ENCODE data around the gene CCL4.
"Not testable (repeated sequence)": the region's sequence is repeated elsewhere in the genome, so short reads cannot be mapped to it uniquely, and the experiment has no call there.

Gene CCL4

DNA sequence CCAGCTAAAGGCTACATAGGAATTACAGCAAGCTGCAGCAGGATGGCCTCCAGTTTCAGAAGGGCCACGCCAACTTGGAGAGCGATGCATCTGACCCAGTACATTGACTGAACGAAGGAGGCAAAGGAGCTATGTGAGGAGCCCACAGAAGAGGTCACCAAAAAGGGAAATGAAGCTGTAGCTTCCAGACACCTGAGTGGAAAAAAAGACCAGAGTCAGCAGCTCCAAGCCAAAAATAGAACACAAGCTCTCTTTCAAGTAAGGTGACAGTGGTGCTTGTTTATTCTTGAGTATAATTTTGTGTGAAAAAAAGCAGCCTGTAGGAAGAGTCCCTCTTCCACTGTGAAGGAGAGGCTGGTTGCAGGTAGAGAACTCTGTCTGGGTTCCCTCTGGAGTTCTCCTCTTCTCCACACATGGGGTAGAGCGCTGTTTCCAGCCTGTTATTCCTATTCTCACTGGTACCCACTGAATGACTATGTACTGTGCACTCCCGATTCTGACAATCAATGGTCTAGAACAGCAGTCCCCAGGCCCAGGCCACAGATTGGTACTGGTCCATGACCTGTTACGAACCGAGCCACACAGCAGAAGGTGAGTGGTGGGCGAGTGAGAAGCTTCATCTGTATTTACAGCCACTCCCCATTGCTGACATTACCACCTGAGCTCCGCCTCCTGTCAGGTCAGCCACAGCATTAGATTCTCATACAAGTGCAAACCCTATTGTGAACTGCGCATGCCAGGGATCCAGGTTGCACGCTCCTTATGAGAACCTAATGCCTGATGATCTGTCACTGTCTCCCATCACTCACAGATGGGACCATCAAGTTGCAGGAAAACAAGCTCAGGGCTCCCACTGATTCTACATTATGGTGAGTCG lies 15.1 kb downstream of the CCL4 start:
- no peak for DNase-seq

DNA sequence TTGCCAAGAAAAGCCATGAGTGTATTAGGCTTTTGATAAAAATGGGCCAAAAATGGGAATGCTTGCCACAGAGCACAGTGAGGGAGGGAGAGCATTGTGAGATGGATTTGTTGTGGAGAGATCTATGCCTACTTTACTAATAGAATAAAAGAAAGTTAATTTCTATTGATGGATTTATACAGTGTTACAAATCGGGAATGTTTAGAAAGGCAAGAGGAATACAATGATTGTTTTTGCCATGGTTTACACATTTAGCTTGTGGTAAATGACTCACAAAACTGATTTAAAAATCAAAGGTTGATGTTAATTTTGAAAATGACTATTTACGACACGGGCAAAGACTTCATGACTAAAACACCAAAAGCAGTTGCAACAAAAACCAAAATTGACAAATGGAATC lies 16.6 kb downstream of the CCL4 start:
- no peak for DNase-seq

DNA sequence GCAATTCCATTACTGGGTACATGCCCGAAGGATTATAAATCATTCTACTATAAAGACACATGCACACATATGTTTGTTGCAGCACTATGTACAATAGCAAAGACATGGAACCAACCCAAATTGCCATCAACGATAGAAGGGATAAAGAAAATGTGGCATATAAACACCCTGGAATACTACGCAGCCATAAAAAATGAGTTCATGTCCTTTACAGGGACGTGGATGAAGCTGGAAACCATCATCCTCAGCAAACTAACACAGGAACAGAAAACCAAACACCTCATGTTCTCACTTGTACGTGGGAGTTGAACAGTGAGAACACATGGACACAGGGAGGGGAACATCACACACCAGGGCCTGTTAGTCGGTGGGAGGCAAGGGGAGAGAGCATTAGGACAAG lies 17.5 kb downstream of the CCL4 start:
- not testable (repeated sequence) for DNase-seq

DNA sequence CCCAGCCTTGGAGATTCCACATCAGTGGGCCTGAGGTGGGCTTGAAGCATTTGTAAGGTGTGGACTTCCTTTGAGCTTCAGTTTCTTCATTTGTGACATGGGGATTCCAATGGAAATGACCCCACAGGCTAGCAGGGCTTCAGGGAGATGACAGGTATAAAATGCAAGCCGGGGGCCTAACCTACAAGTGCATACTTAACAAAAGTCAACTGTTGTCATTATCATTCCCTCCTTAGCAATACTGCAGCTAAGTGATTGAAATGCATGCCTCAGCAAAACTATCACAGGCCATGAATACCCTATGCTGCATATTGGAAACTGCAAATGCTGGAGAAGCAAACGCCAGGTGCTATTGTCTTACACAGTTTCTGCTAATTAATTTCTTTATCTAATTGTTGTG lies 19.8 kb downstream of the CCL4 start:
- DNase-seq = no peak

DNA sequence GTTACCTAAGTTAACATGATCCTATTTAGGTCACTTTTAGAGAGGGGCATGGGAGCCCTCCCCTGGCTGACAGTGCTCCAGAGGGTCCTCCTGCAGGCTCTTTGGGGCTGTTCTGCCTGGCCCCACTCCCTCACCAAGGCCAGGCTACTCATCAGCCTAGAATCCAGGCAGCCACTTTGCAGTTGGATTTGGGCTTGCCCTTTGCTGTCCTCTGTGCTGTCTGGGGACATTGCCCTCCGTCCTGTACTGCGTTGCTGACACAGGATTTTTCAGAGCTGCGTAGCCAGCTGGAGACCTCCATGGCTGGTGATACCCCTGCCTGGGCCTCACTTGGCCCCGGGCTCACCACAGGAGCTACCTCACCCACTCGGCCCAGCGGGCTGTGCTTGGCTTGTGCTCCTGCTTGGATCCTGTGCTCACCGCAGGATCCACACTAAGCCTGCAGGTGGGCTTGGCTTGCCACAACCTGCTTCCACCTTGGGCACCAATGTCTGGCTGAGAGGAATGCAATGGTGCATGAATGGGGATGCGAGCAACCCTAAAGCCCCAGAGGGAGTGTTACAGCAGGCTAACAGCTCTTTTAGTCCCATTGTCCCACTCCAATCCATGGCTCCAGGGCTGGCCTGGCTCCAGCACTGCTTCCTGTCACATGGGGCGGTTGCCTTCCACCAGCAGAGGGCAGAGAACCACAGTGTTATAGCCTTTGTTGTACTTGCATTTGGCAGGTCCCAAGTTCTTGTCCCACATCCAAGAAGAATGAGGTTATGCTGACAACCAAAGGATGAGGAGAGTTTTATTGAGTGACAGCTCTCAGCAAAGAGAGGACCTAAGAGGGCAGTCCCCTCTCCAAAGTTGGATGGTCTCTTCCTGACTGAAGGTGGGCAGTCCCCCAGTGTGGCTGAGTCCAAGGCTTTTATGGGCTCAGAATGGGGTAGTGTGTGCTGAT lies 21.5 kb downstream of the CCL4 start:
- DNase-seq = no peak

DNA sequence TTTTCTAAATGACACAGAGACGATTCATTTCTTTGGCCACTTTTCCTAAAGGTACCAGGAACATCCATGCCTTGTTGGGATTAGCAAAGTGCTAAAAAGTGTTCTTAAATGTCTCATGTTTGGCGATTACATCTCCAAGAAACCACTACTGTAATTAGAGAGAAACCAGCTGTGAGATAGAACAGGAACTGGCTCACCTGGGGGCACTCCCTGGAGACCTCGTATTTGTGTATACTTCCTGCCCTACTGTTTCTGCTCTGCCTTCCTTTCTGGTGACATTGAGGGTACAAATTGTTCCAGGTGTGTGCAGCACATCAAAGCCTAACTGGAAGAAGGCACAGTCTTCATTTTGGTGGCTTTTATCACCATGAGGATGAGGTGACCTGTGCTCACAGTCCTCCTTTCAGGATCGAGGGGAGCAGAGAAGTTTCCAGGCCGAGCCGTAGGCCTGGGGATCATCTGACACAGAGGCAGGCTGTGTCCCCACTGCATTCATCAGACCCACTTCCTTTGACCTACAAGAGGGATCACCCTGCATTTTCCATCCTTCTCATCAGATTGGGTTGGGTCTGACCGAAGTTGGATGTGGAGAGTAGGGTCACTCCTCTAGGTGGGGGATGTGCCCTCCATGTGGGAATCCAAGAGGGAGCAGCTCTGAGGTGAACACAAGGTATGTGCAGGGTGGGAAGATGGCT lies 23.7 kb downstream of the CCL4 start:
- no peak for DNase-seq

DNA sequence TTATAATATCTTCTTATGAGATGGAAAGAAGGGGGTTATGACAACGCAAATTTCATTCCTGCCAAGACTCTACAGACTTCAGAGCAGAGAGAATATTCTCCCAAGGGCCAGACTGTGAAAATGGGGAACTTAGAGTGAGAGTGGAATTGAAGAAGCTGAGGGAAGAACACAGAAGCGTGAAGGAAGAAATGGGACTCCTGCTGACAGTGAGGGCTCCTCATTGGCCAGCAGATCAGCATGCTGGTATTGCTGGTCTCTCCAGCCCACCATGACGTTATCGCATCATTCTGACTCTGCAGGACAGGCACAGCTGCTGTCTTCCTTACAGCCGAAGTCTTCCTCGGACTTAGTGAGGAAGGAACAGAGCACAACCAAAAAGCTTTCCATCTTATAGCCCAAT lies 24.3 kb downstream of the CCL4 start:
- DNase-seq = no peak

DNA sequence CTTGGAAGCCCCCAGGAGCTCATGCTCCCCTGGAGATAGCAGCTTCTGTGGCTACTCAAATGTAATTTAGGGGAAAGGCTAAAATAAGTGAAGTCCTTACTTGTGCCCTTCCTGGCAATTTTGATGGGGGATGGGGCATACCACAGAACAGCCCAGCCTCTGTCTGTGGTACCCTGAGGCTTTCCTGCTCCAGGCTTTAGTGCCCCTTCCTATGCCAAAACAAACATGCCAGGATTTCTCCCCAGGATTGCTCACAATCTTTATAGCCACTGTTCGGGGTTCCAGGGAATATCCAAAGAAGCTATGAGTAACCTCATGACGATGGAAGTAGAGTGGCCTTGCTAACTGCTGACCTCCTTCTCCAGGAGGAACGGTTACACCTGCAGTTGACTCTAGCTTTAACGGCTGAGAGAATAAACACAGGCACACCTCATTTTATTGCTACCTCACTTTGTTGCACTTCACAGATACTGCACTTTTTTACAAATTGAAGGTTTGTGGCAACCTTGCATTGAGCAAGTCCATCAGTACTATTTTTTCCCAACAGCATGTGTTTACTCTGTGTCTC lies 24.9 kb downstream of the CCL4 start:
- no peak for DNase-seq

DNA sequence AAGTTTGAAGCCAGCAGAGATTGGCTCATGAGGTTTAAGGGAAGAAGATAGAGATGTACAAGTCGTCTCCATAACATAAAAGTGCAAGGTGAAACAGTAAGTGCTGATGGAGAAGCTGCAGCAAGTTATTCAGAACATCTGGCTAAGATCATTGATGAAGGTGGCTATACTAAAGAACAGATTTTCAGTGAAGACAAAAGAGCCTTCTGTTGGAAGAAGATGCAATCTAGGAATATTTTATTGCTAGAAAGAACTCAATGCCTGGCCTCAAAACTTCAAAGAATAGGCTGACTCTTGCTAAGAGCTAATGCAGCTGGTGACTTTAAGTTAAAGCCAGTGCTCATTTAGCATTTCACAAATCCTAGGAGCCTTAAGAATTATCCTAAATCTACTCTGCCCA lies 26.0 kb downstream of the CCL4 start:
- DNase-seq = no peak

DNA sequence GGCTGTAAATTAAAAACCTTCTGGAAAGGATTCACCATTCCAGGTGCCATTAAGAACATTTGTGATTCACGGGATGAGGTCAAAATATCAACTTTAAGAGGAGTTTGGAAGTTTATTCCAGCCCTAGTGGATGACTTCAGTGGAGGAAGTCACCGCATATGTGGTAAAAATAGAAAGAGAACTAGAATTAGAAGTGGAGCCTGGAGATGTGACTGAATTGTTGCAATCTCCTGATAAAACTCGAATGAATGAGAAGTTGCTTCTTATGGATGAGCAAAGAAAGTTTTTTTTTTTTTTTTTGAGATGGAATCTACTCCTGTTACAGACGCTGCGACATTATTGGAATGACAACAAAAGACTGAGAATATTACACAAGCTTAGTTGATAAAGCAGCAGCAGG lies 26.7 kb downstream of the CCL4 start:
- no peak for DNase-seq

DNA sequence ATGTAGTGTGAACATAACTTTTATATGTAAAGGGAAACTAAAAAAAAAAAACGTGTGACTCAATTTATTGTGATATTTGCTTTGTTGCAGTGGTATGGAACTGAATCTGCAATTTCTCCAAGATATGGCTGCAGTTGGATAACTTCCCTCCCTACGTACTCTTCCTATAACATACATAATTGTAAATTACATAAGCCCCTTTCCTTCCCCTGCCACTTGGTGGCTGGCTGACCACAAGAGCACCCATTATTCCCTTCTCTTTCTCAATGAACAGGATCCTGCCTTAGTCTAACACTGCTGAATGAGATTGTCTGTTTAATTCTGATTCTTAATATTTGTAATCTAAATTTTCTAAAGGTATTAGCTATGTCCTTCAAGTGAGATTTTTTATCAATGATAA lies 27.8 kb downstream of the CCL4 start:
- DNase-seq = no peak

DNA sequence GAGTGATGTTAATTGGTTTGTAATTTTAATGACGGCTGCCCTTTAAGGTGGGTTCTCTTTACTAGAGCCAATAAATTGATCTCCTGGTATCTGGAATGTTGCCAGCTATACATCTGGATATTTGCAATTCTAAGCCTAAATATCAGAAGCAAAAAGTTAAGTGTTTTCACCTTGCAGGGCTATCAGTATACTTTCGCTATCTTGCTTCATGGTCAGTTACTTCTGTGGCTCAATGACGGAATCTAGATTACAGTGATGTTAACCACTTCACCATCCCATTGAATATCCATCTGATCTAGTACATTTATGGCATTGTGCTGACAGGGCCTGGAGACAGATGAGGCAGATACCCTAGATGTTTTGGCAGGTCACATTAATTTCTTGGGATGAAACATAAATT lies 28.3 kb downstream of the CCL4 start:
- no peak for DNase-seq

DNA sequence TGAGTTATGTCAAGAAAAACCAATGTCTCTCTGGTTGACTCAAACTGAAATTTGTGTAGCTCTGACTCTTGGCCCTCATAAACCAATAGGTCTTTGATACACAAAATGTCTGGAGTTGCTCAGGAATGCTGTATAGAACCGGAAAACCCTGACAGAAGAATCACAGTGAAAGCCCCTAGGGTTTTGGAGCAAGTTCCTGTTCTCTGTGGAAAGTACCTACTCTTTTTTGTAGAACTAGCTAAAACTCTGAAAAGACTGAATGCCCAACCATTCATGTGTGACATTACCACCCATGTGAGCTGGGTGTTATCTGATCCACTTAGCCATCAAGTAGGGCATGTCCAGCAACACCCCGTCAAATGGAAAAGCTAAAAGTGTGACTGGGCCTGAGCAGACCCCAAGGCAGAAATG lies 28.8 kb downstream of the CCL4 start:
- no peak for DNase-seq

DNA sequence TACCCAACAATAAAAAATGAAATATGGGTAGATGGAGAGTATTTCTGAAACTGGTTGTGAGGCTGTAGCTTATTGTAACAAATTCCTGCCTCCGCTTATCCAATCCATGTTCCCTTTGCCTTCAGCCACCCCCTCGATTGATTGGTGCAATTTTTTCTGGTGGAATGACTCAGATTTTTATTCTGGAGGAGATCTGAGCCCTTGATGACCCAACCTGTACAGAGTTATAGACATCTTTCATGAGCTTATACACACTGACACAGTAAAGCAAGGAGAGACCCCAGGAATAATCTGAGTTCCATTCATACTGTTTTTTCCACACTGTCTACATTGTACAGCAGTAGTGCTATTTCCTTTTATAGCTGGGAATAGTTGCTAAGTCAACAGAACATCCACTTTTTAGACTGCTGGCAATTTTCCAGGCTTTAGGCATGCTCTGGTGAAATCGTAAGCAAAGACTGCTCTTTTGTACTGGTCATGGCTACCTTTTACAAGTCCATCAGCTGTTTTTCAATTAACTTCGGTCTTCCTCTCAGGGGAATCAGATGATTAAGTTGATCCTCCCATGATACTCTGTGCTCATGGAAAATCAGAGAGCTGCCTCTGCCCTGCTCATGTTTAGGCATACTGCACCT lies 30.1 kb downstream of the CCL4 start:
- no peak for DNase-seq

DNA sequence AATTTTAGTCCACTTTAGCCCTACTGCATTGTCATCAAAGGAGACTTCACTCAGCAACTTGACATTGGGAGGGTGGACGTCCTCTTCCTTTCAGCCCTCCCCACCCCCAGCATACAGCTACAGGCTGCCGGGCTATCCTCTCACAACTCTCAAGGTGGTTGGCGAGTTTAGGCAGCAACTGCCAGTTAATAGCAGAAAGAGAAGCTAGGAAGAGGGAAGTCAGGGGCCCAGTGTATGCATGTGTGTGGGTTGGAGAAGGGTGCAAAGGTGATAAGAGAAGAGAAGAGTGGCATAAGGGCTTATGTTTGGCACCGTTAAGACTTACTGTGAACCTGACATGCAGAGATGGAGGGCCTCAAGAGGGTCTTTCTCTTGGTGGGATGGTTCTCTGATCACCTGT lies 31.8 kb downstream of the CCL4 start:
- no peak for DNase-seq

DNA sequence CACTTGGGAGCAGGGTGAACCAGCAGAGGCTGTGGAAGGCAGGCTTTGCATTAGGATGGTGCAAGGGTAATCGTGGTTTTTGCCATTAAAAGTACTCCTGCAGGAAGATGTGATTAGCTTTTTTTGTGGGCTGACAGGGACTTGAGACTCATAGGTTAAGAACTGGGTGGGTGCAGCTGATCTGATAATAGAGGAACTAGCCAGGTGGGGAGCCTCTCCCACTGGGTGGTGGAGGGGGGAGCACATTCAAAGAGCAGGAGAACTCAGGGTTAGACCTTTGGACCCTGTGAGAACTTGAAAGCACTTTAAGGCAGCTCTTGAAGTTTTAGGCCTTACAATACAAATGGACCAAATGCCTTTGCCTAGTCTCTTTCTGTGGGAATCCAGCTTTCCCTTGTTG lies 32.4 kb downstream of the CCL4 start:
- no peak for DNase-seq

DNA sequence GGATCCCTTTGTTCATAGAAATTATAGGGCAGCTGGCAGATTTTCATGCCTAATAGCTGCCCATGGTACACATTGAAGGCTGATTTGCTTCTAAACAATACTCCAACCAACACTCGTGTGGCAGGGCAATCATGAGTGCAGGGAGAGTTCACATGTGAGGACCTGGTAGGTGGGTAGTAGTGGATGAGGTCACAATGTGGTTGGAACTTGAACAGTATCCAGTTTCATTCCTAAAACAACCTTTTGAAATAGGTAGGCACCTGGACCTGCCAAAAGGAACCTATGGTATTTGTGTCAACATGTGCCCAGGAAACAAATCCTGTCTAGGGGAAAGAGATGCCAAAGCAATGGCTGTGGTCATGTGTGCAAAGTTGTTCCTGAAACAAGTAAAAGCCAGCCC lies 32.8 kb downstream of the CCL4 start:
- no peak for DNase-seq

DNA sequence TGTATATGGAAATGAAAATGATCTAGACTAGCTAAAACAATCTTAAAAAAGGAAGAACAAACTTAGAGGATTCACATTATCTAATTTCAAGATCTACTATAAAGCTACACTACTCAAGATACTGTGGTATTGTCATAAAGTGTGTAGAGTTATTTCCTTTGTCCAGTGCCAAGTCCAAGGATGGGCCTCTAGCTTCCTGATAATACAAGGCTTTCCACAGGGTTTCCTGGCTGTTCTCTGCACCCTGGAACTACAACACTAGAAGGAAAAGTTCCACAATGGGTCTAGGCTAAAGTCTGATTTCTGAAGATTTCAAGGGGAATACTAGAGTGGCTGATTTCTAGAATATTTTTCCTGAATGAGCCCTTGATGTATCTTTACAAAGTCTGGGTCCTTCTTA lies 38.6 kb downstream of the CCL4 start:
- no peak for DNase-seq

DNA sequence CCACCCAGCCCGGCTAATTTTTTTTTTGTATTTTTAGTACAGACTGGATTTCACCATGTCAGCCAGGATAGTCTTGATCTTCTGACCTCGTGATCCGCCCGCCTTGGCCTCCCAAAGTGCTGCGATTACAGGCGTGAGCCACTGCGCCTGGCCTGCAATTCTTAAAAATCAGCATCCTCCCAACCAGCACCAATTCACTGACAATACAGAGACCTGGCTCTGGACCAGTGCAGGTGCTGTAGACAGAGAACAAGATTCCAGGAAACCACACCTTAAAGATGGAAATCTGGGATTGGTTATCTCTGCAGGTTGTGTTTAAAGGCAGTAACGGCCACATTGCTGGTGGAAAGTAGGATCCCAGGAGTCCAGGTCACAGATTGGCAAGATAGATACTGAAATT lies 39.2 kb downstream of the CCL4 start:
- no peak for DNase-seq

DNA sequence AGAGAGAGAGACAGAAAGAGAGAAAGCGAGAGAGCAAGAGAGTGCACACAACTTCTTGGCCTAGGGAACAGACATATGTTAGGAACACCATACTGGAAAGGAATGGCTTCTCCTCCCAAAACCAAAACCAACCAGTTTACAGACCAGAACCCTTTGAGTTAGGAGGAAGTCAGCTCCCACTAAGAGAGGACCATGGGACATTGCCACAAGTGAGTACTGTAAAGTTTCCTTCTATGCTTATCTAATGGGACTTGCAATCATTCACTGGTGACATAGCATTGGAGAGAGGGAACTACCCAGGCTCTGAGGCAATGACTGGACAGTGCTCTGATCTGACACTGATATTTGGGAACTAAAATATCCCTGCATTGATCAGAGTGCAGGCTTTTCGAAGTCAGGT lies 40.4 kb downstream of the CCL4 start:
- no peak for DNase-seq

DNA sequence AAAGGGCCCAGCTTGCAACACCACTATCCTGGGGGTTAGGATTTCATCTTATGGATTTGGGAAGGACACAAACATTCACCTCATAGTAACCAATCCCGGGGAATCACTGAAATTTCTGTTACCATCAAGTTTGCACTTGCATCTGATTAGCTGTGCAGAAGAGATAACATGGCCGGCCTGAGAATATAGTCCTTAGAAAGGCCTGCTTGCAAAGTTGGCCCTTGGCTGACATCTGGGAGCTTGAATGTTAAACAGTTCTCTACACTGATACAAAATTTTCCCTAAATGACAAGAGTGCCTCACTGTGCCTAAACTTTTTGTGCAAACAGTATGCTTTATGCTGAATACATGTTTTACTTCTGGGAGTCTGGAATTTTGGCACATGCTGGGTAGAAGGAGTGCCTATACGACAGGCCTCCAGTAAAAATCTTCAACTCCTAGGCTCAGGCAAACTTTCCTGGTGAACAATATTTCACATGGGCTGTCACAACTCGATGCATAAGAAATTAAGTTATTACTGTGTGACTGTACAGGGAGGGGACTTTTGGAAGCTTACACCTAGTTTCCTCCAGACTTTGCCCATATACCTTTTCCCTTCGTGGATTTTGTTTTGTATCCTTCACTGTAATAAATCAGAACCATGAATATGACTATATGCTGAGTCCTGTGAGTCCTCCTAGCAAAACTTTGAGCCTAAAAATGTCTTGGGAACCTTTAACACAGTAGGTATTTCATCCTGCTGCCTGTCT lies 41.5 kb downstream of the CCL4 start:
- no peak for DNase-seq

DNA sequence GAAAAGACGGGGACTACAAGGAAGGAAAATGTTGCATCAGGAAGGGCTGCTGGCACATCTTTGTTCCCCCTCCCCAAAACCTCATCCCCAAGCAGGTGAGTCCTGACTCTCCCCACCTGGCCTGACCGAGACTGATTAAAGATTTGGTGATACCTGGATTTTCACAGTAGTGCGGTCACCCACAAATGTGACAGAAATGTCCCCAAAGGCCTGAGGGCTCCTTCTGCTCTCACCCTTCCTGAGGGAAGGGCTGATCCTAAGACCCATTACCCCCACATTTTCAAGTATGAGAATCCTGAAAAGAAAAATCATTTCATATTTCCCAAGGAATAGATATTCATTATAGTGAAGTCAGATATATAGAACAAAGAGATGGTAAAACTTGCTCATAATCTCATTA lies 44.0 kb downstream of the CCL4 start:
- no peak for DNase-seq
